ENCODE data around the gene LTB4R.

- TF ChIP-seq EP300 (conservative IDR thresholded peaks at IDR 0.05; ENCODE audit: poor library complexity, severe bottlenecking), result no peak
- TF ChIP-seq CTCF (IDR thresholded peaks at IDR 0.05; ENCODE audit: poor library complexity, severe bottlenecking), result no peak
Observed at GRCh38 chr14:24274101-24274543, 37.2 kb upstream of the LTB4R start.
